HG03469 (cell line): ENCODE data around the gene PTPRJ.

ENCODE experiments used
- ATAC-seq: cut with Tn5 transposase; IDR thresholded peaks from one replicate; pipeline ENCODE4 v1.9.1; 2021; ENCODE audit warnings: mild to moderate bottlenecking, moderate library complexity, moderate number of reproducible peaks; ENCODE audit not compliant: unreplicated experiment

PTPRJ gene

GRCh38 chr11:47967577-47968525 lies 12.5 kb upstream of the PTPRJ start:
- ATAC-seq: no peak

DNA sequence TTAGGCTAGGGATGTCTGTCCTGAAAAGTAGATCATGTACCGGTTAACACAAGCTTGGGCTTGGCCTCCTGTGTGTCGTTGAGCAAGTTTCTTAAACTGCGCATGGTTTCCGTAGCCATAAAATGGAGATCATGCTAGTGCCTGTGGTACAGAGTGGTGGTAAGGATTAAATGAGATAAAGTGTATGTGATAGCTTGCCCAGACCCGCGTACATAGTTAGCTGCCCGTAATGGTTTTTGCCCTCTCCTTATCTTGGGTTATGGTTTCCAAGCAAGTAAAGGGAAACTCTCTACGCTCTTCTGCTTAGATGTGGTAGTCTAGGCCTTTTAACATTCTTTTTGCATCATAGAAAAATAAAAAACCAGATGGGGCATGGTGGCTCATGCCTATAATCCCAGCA lies 11.0 kb upstream of the PTPRJ start:
- no peak for ATAC-seq

GRCh38 chr11:47971501-47971900 lies 8.9 kb upstream of the PTPRJ start:
- ATAC-seq: no peak

- no peak for ATAC-seq
Observed at GRCh38 chr11:47973173-47973572, 7.2 kb upstream of the PTPRJ start.

GRCh38 chr11:47976931-47977330 lies 3.4 kb upstream of the PTPRJ start:
- ATAC-seq: no peak

DNA sequence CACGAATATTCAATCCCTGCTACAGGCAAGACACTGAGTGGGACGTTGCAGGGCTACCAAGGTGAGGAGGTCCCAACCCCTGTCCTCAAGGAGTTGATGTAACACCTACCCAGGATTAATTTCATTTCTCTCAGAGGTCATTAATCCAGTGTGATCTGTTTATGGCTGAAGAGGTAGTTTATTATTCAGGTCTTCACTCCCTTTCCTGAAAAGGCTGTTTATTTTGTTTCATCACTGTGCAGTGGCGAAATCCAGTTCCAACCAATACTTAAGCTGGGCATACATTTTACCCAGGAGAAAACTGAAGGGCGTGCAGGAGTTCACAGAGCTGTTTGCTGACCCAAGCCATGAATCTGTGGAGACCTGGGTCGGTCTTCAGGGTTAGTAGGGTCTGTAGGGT lies 2.7 kb upstream of the PTPRJ start:
- no peak for ATAC-seq

DNA sequence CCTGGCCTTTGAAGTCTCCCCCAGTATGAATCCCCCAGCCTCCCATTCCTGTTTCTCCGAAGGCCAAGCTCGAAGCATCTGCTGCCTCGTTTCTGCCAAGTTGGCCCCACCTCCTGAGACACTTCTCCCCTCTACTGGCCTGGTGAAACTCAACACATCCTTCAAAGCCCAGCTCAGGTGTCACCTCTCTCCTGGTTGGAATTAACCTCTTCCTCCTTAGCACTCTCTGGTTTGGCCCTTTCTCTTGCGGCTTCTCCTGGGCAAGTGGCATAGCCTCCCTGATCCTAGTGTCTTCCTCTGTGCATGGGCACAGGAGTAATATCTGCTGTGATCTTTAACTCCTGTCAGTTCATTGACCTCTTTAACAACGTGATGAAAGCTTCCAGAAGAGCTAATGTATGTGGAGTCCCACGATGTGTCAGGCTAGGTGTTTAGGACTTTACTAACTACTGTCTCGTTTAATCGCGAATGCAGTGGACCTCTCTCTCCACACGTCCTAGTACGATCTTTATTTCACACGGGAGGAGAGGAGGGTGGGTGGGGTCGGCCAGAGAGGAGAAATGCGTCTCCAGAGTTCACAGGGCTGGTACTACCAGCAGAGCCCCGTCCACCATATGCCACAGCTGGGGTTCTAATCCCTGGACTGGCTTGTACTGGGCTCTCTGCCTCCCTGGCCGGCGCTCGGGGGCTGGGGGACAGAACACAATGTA lies 826 bp upstream of the PTPRJ start:
- no peak for ATAC-seq

DNA sequence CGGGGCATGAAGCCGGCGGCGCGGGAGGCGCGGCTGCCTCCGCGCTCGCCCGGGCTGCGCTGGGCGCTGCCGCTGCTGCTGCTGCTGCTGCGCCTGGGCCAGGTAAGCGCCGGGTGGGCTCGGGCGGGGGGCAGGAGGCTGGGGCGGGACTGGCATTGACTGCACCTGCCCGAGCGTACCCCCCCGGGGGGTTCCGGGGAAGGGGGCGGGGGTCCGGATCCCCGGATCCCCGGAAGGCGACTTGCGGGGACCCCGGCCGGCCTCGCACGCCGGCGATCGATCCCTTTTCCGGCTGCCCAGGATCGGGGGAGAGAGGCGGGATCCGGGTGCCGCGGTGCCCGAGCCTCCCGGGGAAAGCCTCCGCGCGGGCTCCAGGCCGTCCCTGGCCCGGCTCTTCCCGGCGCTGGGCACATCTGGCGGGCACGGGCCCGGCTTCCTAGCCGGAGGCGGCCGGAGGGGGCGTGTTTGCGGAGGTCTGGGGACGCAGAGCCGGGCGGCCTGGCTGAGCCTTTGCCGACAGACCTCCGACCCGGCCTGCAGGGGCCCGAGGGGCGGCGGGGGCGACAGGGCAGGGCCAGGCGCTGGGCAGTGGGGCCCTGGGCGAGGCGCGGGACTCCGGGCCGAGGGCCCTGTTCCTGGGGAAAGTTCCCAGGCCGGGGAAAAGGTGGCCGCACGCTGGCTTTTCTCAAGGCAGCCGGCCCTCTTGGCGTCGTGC lies 705 bp downstream of the PTPRJ start:
- ATAC-seq: peak; percentile 37

DNA sequence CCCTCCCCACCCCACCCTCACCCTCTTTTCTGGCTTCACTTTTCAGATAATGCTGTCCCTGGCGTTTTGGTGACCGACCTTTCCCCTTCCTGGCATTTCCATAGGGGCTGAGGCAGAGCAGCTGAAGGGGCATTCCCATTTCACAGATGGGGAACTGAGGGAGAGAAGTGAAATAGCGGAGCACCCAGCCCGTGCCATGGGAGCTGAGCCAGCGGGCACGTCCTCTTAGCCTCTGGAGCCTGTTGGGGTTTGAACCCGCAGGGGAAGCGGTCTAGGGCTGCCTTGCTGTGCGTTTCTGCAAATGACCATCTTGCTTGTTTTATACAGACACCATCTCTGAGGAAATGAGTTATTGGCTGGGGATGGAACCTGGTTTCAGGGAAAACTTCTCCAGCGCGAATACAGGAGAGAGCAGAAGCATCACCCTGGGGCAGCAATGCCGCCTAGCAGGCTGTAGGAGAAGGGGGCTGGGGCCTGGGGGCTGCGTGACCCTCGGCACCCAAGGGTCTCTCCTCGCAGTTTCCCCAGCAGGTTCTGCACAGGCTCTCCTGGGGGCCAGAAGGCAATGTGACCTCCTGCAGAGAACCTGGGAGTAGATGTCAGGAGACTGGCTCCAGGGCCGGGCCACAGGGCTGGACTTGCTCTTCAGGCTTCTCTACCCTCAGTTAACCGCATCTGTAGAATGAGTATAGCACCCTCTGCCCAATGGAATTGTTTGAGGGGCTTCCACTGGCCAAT lies 1.5 kb downstream of the PTPRJ start:
- ATAC-seq: no peak

DNA sequence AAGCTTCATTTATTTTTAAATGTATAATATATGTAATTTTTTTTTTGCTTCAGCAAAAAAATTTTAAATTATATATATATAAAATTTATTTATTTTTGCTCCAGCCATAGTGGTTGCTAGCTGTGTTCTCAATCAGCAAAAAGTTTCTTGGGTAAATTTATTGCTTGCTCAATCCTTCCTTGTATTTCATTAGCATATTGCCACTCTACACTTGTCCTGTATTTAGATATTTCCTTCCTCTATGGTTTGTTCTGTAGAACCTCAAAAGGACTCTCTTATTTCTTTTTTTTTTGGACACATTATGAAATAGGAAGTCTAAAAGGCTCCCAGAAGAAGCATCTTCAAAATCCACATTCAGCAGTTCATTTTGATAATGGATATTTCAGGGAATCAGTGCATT lies 2.3 kb downstream of the PTPRJ start:
- no peak for ATAC-seq

DNA sequence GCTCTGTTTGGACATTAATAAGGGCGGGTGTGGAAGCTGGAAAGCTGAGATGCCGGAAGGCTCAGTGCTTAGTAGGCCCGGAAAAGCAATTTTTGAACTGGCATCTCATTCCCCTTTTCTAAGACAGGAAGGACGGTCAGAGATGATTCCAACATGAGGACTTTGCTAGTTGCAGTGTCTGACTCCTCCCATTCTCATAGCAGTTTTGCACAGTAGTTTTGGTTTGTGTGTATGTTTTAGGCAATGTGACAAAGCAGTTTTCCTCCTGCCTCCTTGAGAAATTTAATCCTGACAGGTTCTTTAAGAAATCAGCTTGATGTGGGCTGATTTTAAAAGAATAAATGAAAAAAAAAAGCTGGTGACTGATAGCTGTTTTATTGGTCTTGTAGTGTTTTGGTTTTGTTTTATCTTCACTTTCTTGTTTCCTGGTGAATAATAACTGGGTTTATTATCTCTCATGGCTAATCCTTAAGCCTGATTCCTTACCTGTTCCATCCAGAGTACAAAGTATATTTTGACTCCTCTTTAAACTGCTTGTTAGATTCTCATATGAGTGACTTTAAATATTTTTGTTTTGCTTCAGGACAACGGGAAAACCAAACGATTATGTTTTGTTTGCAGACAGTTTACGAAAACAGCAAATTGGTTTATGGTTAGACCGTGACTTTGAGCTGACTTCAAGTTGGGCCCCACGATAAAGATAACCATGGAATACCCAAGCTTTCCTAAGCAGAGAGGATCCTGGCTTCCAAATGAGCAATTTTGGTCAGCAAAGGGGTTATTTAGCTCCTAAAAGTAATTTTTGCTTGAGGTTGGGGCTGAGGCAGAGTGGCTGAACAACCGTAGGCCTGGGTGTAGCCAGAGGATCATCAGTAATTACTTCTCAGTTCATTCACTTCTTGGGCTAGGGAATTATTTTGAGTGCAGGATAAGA lies 3.4 kb downstream of the PTPRJ start:
- no peak for ATAC-seq

- no peak for ATAC-seq
Observed at GRCh38 chr11:47986219-47986618, 5.9 kb downstream of the PTPRJ start.

DNA sequence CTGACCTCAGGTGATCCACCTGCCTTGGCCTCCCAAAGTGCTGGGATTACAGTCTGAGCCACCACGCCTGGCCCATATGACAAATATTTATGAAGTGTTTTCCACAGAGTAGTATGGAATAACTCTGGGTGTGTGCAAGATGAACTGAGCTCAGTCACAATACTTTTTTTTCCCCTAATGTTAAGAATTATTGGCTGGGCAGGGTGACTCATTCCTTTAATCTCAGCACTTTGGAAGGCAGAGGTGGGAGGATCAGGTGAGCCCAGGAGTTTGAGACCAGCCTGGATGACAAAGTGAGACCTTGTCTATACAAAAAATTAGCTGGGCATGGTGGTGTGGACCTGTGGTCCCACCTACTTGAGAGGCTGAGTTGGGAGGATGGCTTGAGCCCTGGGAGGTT lies 6.4 kb downstream of the PTPRJ start:
- ATAC-seq: no peak

- ATAC-seq: no peak
Observed at GRCh38 chr11:47987310-47987709, 7.0 kb downstream of the PTPRJ start.

- no peak for ATAC-seq
Observed at GRCh38 chr11:47987781-47988180, 7.4 kb downstream of the PTPRJ start.

- no peak for ATAC-seq
Observed at GRCh38 chr11:47989779-47990178, 9.4 kb downstream of the PTPRJ start.

- ATAC-seq: no peak
Observed at GRCh38 chr11:47991266-47991830, 11.0 kb downstream of the PTPRJ start.

DNA sequence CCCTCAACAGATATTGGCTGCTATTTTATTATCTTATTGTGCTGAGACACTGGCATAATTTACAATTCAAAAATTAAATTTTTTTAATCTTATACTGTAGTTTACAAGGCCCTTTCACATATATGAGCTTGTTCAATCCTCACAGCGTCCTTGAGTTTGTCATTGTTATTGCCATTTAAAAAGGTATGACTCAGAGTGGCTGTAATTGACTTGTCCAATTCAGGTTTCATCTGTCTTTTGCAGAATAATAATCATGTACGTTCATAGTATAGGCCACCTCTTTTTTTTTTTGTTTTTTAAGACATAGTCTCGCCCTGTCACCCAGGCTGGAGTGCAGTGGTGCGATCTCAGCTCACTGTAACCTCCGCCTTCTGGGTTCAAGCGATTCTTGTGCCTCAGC lies 11.5 kb downstream of the PTPRJ start:
- no peak for ATAC-seq
